ENCODE data around the gene CSTF2.

Gene CSTF2

DNA sequence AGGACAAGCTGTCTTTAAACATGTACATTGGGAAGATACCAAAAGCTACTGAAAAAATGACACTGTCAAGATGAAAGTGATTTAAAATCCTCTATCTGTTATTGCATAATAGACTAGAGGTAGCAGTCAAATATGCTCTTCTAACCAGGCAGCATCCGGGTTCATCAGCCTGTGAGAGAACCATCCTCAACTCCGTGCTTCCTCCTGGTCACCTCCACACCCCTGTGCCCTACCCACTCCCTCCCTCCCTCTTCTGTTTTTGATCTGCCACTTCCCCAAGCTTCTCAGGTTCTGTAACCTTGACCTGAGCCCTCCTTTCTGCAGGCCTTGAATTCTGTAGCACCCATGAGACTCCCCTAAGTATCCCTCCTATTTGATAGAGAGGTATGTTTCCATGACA lies 48.1 kb downstream of the CSTF2 start:
- TF ChIP-seq EGR1 (IDR thresholded peaks at IDR 0.05), result no peak
- TF ChIP-seq TCF12 (IDR thresholded peaks at IDR 0.05; ENCODE audit: low read depth), result no peak
- TF ChIP-seq RAD21 (IDR thresholded peaks at IDR 0.05; ENCODE audit: low read depth), result no peak
- TF ChIP-seq CEBPB (IDR thresholded peaks at IDR 0.05), result no peak
- no peak for TF ChIP-seq NFIC (IDR thresholded peaks at IDR 0.05)
- TF ChIP-seq, protein P1, sequence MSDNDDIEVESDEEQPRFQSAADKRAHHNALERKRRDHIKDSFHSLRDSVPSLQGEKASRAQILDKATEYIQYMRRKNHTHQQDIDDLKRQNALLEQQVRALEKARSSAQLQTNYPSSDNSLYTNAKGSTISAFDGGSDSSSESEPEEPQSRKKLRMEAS (IDR thresholded peaks at IDR 0.05), result no peak
- TF ChIP-seq YY1 (IDR thresholded peaks at IDR 0.05; ENCODE audit: low read depth), result no peak
- TF ChIP-seq ZBTB7A (IDR thresholded peaks at IDR 0.05; ENCODE audit: low read depth), result no peak
- no peak for TF ChIP-seq FOXM1 (IDR thresholded peaks at IDR 0.05; ENCODE audit: borderline replicate concordance, low read depth)
- TF ChIP-seq, protein P2, sequence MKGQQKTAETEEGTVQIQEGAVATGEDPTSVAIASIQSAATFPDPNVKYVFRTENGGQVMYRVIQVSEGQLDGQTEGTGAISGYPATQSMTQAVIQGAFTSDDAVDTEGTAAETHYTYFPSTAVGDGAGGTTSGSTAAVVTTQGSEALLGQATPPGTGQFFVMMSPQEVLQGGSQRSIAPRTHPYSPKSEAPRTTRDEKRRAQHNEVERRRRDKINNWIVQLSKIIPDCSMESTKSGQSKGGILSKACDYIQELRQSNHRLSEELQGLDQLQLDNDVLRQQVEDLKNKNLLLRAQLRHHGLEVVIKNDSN (IDR thresholded peaks at IDR 0.05), result no peak
- TF ChIP-seq, protein P3, sequence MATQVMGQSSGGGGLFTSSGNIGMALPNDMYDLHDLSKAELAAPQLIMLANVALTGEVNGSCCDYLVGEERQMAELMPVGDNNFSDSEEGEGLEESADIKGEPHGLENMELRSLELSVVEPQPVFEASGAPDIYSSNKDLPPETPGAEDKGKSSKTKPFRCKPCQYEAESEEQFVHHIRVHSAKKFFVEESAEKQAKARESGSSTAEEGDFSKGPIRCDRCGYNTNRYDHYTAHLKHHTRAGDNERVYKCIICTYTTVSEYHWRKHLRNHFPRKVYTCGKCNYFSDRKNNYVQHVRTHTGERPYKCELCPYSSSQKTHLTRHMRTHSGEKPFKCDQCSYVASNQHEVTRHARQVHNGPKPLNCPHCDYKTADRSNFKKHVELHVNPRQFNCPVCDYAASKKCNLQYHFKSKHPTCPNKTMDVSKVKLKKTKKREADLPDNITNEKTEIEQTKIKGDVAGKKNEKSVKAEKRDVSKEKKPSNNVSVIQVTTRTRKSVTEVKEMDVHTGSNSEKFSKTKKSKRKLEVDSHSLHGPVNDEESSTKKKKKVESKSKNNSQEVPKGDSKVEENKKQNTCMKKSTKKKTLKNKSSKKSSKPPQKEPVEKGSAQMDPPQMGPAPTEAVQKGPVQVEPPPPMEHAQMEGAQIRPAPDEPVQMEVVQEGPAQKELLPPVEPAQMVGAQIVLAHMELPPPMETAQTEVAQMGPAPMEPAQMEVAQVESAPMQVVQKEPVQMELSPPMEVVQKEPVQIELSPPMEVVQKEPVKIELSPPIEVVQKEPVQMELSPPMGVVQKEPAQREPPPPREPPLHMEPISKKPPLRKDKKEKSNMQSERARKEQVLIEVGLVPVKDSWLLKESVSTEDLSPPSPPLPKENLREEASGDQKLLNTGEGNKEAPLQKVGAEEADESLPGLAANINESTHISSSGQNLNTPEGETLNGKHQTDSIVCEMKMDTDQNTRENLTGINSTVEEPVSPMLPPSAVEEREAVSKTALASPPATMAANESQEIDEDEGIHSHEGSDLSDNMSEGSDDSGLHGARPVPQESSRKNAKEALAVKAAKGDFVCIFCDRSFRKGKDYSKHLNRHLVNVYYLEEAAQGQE (IDR thresholded peaks at IDR 0.05; ENCODE audit: low read depth), result no peak
- TF ChIP-seq CREB1 (IDR thresholded peaks at IDR 0.05; ENCODE audit: low read depth), result no peak
- TF ChIP-seq TAF1 (IDR thresholded peaks at IDR 0.05; ENCODE audit: low read depth), result no peak
- TF ChIP-seq TEAD4 (IDR thresholded peaks at IDR 0.05), result no peak

DNA sequence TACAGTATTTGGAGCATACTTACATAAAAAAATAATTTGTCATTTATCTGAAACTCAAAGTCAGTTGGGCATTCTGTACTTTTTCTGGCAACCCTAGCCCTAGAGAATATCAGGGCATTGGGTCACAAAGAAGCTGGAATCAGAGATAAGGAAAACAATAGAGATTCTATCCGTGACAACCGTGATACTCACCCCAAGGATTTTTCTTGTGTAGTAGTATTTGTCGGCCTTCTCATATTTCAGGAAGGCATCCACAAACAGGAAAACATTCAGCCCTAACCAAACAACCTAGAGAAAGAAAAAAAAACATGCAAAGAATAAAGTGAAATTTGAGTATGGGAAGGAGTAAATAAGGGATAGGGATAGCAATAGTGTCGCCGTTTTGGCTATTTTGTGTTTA lies 50.3 kb downstream of the CSTF2 start:
- TF ChIP-seq TEAD4 (IDR thresholded peaks at IDR 0.05) (no peak), CEBPB (IDR thresholded peaks at IDR 0.05) (no peak), EGR1 (IDR thresholded peaks at IDR 0.05) (no peak), RAD21 (IDR thresholded peaks at IDR 0.05; ENCODE audit: low read depth) (no peak), EP300 (IDR thresholded peaks at IDR 0.05; ENCODE audit: borderline replicate concordance) (no peak), FOXM1 (IDR thresholded peaks at IDR 0.05; ENCODE audit: borderline replicate concordance, low read depth) (no peak), NFIC (IDR thresholded peaks at IDR 0.05) (no peak), TAF1 (IDR thresholded peaks at IDR 0.05; ENCODE audit: low read depth) (no peak), CREB1 (IDR thresholded peaks at IDR 0.05; ENCODE audit: low read depth) (no peak)
- TF ChIP-seq, protein P2 (IDR thresholded peaks at IDR 0.05), result no peak

DNA sequence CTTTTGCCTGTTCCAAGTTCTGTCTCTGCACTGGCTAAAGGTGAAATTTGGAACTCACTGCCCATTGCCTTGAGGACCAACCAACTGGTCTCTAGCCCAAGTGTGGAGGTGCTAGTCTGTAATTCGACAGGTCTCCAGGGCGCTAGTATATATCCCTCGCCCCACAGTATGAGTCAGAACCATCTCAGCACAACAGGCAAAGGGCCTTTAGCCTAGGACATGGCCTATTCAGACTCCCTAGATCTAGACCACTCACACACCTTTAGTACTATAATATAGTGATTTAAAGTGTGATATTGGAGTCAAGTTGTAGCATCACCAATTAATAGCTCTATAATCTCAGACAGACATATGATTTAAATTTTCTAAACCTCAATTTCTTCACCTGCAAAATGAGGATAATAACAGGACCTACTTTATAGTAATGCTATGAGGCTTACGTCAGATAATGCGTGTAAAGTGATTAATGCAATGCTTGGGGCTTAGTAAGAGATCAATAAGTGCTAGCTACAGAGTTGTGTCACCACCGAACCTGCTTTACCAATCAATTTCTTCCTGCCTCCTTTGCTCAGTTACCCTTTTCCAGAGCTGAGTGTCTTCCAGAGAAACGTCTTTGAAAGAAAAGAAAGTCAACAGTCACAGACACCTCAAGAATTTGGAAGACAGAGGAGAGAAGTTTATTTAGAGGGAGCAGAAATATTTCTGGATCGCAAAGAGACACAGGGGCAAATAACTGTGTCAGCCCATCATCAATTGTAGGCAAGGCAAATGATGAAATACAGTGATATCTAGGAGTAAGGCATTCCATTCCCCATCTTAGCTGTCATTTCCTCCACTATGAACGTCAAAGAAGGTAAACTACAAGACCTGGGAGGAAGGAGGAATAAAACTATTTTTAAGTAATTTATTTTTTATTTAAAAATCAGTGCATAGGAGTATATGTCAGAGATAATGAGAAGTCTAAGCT lies 51.7 kb downstream of the CSTF2 start:
- TF ChIP-seq TEAD4 (IDR thresholded peaks at IDR 0.05) (no peak), TAF1 (IDR thresholded peaks at IDR 0.05; ENCODE audit: low read depth) (no peak), CEBPB (IDR thresholded peaks at IDR 0.05) (no peak), YY1 (IDR thresholded peaks at IDR 0.05; ENCODE audit: low read depth) (no peak), RAD21 (IDR thresholded peaks at IDR 0.05; ENCODE audit: low read depth) (no peak), ZBTB7A (IDR thresholded peaks at IDR 0.05; ENCODE audit: low read depth) (no peak), EGR1 (IDR thresholded peaks at IDR 0.05) (no peak)
- TF ChIP-seq, protein P1 (IDR thresholded peaks at IDR 0.05), result no peak
- TF ChIP-seq, protein P3 (IDR thresholded peaks at IDR 0.05; ENCODE audit: low read depth), result no peak

DNA sequence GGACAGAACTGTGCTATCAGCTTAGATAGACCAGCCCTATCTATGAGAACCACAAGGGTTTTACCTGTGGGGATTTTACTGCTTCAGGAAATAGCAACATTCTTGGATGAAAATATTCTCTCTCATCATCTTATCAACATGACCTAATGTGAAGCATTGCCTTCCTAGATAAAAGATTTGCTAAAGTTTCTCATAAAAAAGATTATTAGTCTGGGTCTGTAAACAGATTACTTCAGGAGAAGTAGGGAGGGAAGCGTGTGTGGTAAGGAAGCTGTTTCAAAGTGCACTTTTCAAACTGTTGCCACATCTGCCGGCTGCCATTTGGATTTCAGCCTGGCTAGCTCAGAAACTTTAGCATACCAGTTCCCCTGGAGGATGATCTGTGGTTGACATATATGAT lies 54.1 kb downstream of the CSTF2 start, which contains the start of gene NOX1:
NOX1 (minus strand) TSS at position 35 of the 400 bp plus-strand sequence. CDS start 220 bp downstream, outside the sequence.
- TF ChIP-seq TCF12 (IDR thresholded peaks at IDR 0.05; ENCODE audit: low read depth) (no peak), FOXM1 (IDR thresholded peaks at IDR 0.05; ENCODE audit: borderline replicate concordance, low read depth) (no peak), YY1 (IDR thresholded peaks at IDR 0.05; ENCODE audit: low read depth) (no peak)

GRCh38 chrX:100880368-100880767 lies 60.2 kb downstream of the CSTF2 start:
- TF ChIP-seq, protein P1 (IDR thresholded peaks at IDR 0.05), result no peak
- TF ChIP-seq TEAD4 (IDR thresholded peaks at IDR 0.05) (no peak), FOXM1 (IDR thresholded peaks at IDR 0.05; ENCODE audit: borderline replicate concordance, low read depth) (no peak), CREB1 (IDR thresholded peaks at IDR 0.05; ENCODE audit: low read depth) (no peak), ZBTB7A (IDR thresholded peaks at IDR 0.05; ENCODE audit: low read depth) (no peak), EP300 (IDR thresholded peaks at IDR 0.05; ENCODE audit: borderline replicate concordance) (no peak), EGR1 (IDR thresholded peaks at IDR 0.05) (no peak), RAD21 (IDR thresholded peaks at IDR 0.05; ENCODE audit: low read depth) (no peak)
- TF ChIP-seq, protein P3 (IDR thresholded peaks at IDR 0.05; ENCODE audit: low read depth), result no peak
- TF ChIP-seq, protein P2 (IDR thresholded peaks at IDR 0.05), result no peak

All from Ishikawa (cell line).